Measurements from ENCODE around the gene ZNF606.

Gene ZNF606

GRCh38 chr19:58002384-58003173 lies at the start of gene ZNF606:
TSS of gene ZNF606 (minus strand) at chr19:58002820. CDS start at chr19:58001319, 1,501 bp downstream.
- peak; percentile 96 for DNase-seq (ENCODE audit: low read depth)
- no peak for TF ChIP-seq CTCF (IDR thresholded peaks at IDR 0.05; ENCODE audit: insufficient read depth, low read depth, low read length, missing control alignments)
- H3K4me3 ChIP-seq (ENCODE audit: low read depth, low read length), result peak within 1 kb of the TSS; percentile 84

GRCh38 chr19:58052256-58052655 lies 49.6 kb upstream of the ZNF606 start:
- no peak for DNase-seq (ENCODE audit: low read depth)
- no peak overlapping the region for H3K4me3 ChIP-seq (ENCODE audit: low read depth, low read length)
- TF ChIP-seq CTCF (IDR thresholded peaks at IDR 0.05; ENCODE audit: insufficient read depth, low read depth, low read length, missing control alignments), result no peak

- TF ChIP-seq CTCF (IDR thresholded peaks at IDR 0.05; ENCODE audit: insufficient read depth, low read depth, low read length, missing control alignments), result no peak
- DNase-seq (ENCODE audit: low read depth), result no peak
- H3K4me3 ChIP-seq (ENCODE audit: low read depth, low read length), result no peak overlapping the region
Observed at GRCh38 chr19:58047672-58048071, 45.1 kb upstream of the ZNF606 start.

- no peak for TF ChIP-seq CTCF (IDR thresholded peaks at IDR 0.05; ENCODE audit: insufficient read depth, low read depth, low read length, missing control alignments)
- no peak for DNase-seq (ENCODE audit: low read depth)
- no peak overlapping the region for H3K4me3 ChIP-seq (ENCODE audit: low read depth, low read length)
Observed at GRCh38 chr19:58046856-58047255, 44.2 kb upstream of the ZNF606 start.

- no peak for DNase-seq (ENCODE audit: low read depth)
- no peak for TF ChIP-seq CTCF (IDR thresholded peaks at IDR 0.05; ENCODE audit: insufficient read depth, low read depth, low read length, missing control alignments)
- no peak overlapping the region for H3K4me3 ChIP-seq (ENCODE audit: low read depth, low read length)
Observed at GRCh38 chr19:58045411-58046050, 42.9 kb upstream of the ZNF606 start.

- DNase-seq (ENCODE audit: low read depth), result no peak
- H3K4me3 ChIP-seq (ENCODE audit: low read depth, low read length), result no peak overlapping the region
- TF ChIP-seq CTCF (IDR thresholded peaks at IDR 0.05; ENCODE audit: insufficient read depth, low read depth, low read length, missing control alignments), result no peak
Observed at GRCh38 chr19:58044886-58045285, 42.3 kb upstream of the ZNF606 start.
